B cell (primary cell): ENCODE measurements around the gene MMRN2.

Experiments used
- EZH2 ChIP-seq: IDR thresholded peaks from 2 replicates; pipeline ENCODE4 v1.6.1; 2012; ENCODE audit warnings: borderline replicate concordance, low read depth, mild to moderate bottlenecking, moderate library complexity, low read length; ENCODE audit not compliant: insufficient read depth, poor library complexity, severe bottlenecking
- TF ChIP-seq, protein P1 (sequence below): fragments of 200-600 bp; IDR thresholded peaks from one replicate; pipeline ENCODE4 v1.8.0; 2022; ENCODE audit warnings: antibody characterized with exemption, mild to moderate bottlenecking

GRCh38 chr10:86959737-86960002 lies 2.3 kb upstream of the MMRN2 start:
- TF ChIP-seq, protein P1, sequence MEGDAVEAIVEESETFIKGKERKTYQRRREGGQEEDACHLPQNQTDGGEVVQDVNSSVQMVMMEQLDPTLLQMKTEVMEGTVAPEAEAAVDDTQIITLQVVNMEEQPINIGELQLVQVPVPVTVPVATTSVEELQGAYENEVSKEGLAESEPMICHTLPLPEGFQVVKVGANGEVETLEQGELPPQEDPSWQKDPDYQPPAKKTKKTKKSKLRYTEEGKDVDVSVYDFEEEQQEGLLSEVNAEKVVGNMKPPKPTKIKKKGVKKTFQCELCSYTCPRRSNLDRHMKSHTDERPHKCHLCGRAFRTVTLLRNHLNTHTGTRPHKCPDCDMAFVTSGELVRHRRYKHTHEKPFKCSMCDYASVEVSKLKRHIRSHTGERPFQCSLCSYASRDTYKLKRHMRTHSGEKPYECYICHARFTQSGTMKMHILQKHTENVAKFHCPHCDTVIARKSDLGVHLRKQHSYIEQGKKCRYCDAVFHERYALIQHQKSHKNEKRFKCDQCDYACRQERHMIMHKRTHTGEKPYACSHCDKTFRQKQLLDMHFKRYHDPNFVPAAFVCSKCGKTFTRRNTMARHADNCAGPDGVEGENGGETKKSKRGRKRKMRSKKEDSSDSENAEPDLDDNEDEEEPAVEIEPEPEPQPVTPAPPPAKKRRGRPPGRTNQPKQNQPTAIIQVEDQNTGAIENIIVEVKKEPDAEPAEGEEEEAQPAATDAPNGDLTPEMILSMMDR = no peak
- no peak for TF ChIP-seq EZH2
